H1 (cell line): Measurements from ENCODE around the gene RABEP1. TPM values are rescaled to one million over a fixed set of nuclear protein-coding genes. Genes with fewer than 3 reads are reported as not detected.

Experiments used
- CTCF ChIA-PET: fragments of 300-600 bp; sonication (Branson Sonifier 250); formaldehyde crosslinking; loops from one replicate; lab custom pipeline; 2021; ENCODE audit not compliant: partially characterized antibody; lab: Charles Lee
- POLR2A ChIA-PET: fragments of 300-600 bp; sonication (Branson Sonifier 250); formaldehyde crosslinking; loops from one replicate; lab custom pipeline; 2021; ENCODE audit warnings: inconsistent platforms; ENCODE audit not compliant: partially characterized antibody; lab: Charles Lee
- DNase-seq, 2 experiments: peaks; one replicate each; pipeline versions ENCODE4 v3.0.0 to v3.0.0-alpha.2; 2010 to 2022; ENCODE audit warnings: low spot score in 2 of 2, low read depth in 1 of 2, mixed read lengths in 1 of 2
- FAIRE-seq: peaks from 2 replicates; lab custom pipeline; 2011; peaks lifted over from hg19 to GRCh38; lab: Jason Lieb, UNC
- H2AFZ ChIP-seq: 2 replicates; pipeline ENCODE4 v1.8.1; 2012; ENCODE audit warnings: low read length, inconsistent platforms
- H2AK5ac ChIP-seq: 2 replicates; pipeline ENCODE4 v1.6.1; 2013; ENCODE audit warnings: low read depth, low read length
- H2BK120ac ChIP-seq: replicated peaks from 2 replicates; pipeline ENCODE3; 2013; ENCODE audit warnings: low read depth, low read length, inconsistent platforms
- H2BK12ac ChIP-seq: 2 replicates; pipeline ENCODE4 v1.6.1; 2013; ENCODE audit warnings: low read depth, low read length
- H2BK15ac ChIP-seq: 2 replicates; pipeline ENCODE4 v1.6.1; 2013; ENCODE audit warnings: low read length
- H2BK20ac ChIP-seq: 2 replicates; pipeline ENCODE4 v1.6.1; 2013; ENCODE audit warnings: low read length
- H2BK5ac ChIP-seq: 2 replicates; pipeline ENCODE4 v1.6.1; 2013; ENCODE audit warnings: low read depth, low read length
- H3K14ac ChIP-seq: 2 replicates; pipeline ENCODE4 v1.6.1; 2013; ENCODE audit warnings: inconsistent platforms; ENCODE audit not compliant: insufficient read length
- H3K18ac ChIP-seq: 2 replicates; pipeline ENCODE4 v1.6.1; 2013; ENCODE audit warnings: low read length; ENCODE audit errors: extremely low read depth
- H3K23ac ChIP-seq: 2 replicates; pipeline ENCODE4 v1.6.1; 2013; ENCODE audit warnings: inconsistent platforms; ENCODE audit not compliant: insufficient read length
- H3K23me2 ChIP-seq: 2 replicates; pipeline ENCODE4 v1.6.1; 2013; ENCODE audit warnings: low read depth, low read length
- H3K27ac ChIP-seq: 2 replicates; pipeline ENCODE4 v1.6.1; 2011; ENCODE audit warnings: low read depth, low read length, inconsistent platforms
- H3K27me3 ChIP-seq, 4 experiments: replicated peaks in 1 of 4; 1 replicate in 1 of 4; 2 replicates in 3 of 4; pipeline versions ENCODE4 v1.6.1 to v1.8.1; 2011 to 2013; ENCODE audit warnings: low read length in 3 of 4, mild to moderate bottlenecking in 3 of 4, inconsistent platforms in 2 of 4, mixed read lengths in 2 of 4, moderate library complexity in 1 of 4; ENCODE audit not compliant: control insufficient read depth in 3 of 4, insufficient read depth in 3 of 4; ENCODE audit errors: extremely low read depth in 1 of 4
- H3K36me3 ChIP-seq, 4 experiments: 2 replicates each; pipeline versions ENCODE4 v1.6.1 to v1.8.1; 2011 to 2013; ENCODE audit warnings: mild to moderate bottlenecking in 4 of 4, low read length in 3 of 4, moderate library complexity in 2 of 4, control low read depth in 1 of 4, inconsistent platforms in 1 of 4; ENCODE audit not compliant: insufficient read depth in 4 of 4, control insufficient read depth in 2 of 4
- H3K4ac ChIP-seq: replicated peaks from 2 replicates; pipeline ENCODE3; 2013; ENCODE audit warnings: low read length, low read depth, mixed read lengths, inconsistent platforms; ENCODE audit not compliant: insufficient read length
- H3K4me1 ChIP-seq, 4 experiments: replicated peaks in 1 of 4; 1 replicate in 1 of 4; 2 replicates in 3 of 4; pipeline versions ENCODE4 v1.6.1 to v1.8.1; 2011 to 2013; ENCODE audit warnings: low read length in 3 of 4, inconsistent platforms in 2 of 4, mixed read lengths in 1 of 4; ENCODE audit not compliant: insufficient read depth in 4 of 4, control insufficient read depth in 3 of 4
- H3K4me2 ChIP-seq, 2 experiments: 2 replicates each; pipeline versions ENCODE4 v1.6.1 to v1.8.1; 2011 to 2013; ENCODE audit warnings: low read depth in 2 of 2, low read length in 2 of 2, control low read depth in 1 of 2, inconsistent platforms in 1 of 2, mild to moderate bottlenecking in 1 of 2; ENCODE audit not compliant: insufficient read depth in 1 of 2
- H3K4me3 ChIP-seq, 4 experiments: fragments of 200-600, 300-600 bp in 1 of 4; sonication (generic), shearing (Covaris generic), sonication (Bioruptor Twin) in 1 of 4; 2 replicates each; pipeline versions ENCODE4 v1.5.1 to v1.8.1; 2011 to 2016; ENCODE audit warnings: low read length in 4 of 4, low read depth in 3 of 4, control low read depth in 2 of 4, inconsistent platforms in 2 of 4, mild to moderate bottlenecking in 2 of 4, mixed read lengths in 1 of 4, moderate library complexity in 1 of 4; ENCODE audit not compliant: insufficient read depth in 2 of 4; ENCODE audit errors: extremely low read depth in 1 of 4
- H3K56ac ChIP-seq: replicated peaks from 2 replicates; pipeline ENCODE3; 2013; ENCODE audit warnings: low read depth, mild to moderate bottlenecking, mixed read lengths, low read length, inconsistent platforms; ENCODE audit not compliant: insufficient read length
- H3K79me1 ChIP-seq: 2 replicates; pipeline ENCODE4 v1.6.1; 2013; ENCODE audit warnings: low read depth, low read length, control low read depth
- H3K79me2 ChIP-seq, 2 experiments: 2 replicates each; pipeline versions ENCODE4 v1.6.1 to v1.8.1; 2012 to 2013; ENCODE audit warnings: low read length in 2 of 2, mild to moderate bottlenecking in 2 of 2, inconsistent platforms in 1 of 2; ENCODE audit not compliant: insufficient read depth in 2 of 2, control insufficient read depth in 1 of 2
- H3K9ac ChIP-seq, 4 experiments: replicated peaks in 1 of 4; 1 replicate in 1 of 4; 2 replicates in 3 of 4; pipeline versions ENCODE4 v1.6.1 to v1.8.1; 2011 to 2013; ENCODE audit warnings: low read depth in 3 of 4, low read length in 3 of 4, control low read depth in 2 of 4, mild to moderate bottlenecking in 2 of 4, moderate library complexity in 2 of 4, inconsistent platforms in 1 of 4; ENCODE audit errors: extremely low read depth in 1 of 4
- H3K9me3 ChIP-seq, 2 experiments: 2 replicates each; pipeline versions ENCODE4 v1.6.1 to v1.8.1; 2012 to 2013; ENCODE audit warnings: mild to moderate bottlenecking in 2 of 2, moderate library complexity in 2 of 2, control low read depth in 1 of 2, inconsistent platforms in 1 of 2, low read depth in 1 of 2, low read length in 1 of 2, mixed read lengths in 1 of 2; ENCODE audit not compliant: insufficient read depth in 2 of 2
- H4K20me1 ChIP-seq, 2 experiments: replicated peaks in 1 of 2; 2 replicates each; pipeline versions ENCODE3 to v1.8.1; 2011 to 2013; ENCODE audit warnings: inconsistent platforms in 2 of 2, low read length in 2 of 2, mild to moderate bottlenecking in 1 of 2; ENCODE audit not compliant: insufficient read depth in 2 of 2, control insufficient read depth in 1 of 2
- H4K5ac ChIP-seq: 2 replicates; pipeline ENCODE4 v1.6.1; 2013; ENCODE audit warnings: low read length, low read depth, mixed read lengths, inconsistent platforms; ENCODE audit not compliant: insufficient read length
- H4K8ac ChIP-seq: 2 replicates; pipeline ENCODE4 v1.8.0; 2013; ENCODE audit warnings: mild to moderate bottlenecking, moderate library complexity, low read length, inconsistent platforms; ENCODE audit not compliant: insufficient read depth; ENCODE audit errors: extremely low read depth
- H4K91ac ChIP-seq: replicated peaks from 2 replicates; pipeline ENCODE3; 2013; ENCODE audit warnings: low read length, mixed read lengths, inconsistent platforms; ENCODE audit not compliant: insufficient read length
- ASH2L ChIP-seq: fragments of 200-600, 300-600 bp; sonication (generic); IDR thresholded peaks from one replicate; pipeline ENCODE4 v1.7.1; 2017; ENCODE audit warnings: low read length
- CBX8 ChIP-seq: fragments of 300-800, 300-1000 bp; sonication (generic); IDR thresholded peaks from 2 replicates; pipeline ENCODE4 v1.7.1; 2016; ENCODE audit warnings: low read depth, low read length, borderline replicate concordance
- KDM5A ChIP-seq: fragments of 200-600 bp; IDR thresholded peaks from 2 replicates; pipeline ENCODE4 v1.7.1; 2012; ENCODE audit warnings: mild to moderate bottlenecking, low read length, inconsistent platforms, mixed read lengths
- SP4 ChIP-seq: IDR thresholded peaks from 2 replicates; pipeline ENCODE4 v1.6.1; 2012; ENCODE audit warnings: low read length, inconsistent platforms
- WGBS, 2 experiments: shearing (Covaris generic) in 1 of 2; methylation state at CpG; one replicate each; pipeline versions ENCODE4 v1.1.6 to v1.1.7; 2013 to 2015; ENCODE audit warnings: low lambda C conversion rate in 2 of 2, mixed read lengths in 2 of 2, inconsistent platforms in 1 of 2, low coverage in 1 of 2, missing lambda C conversion rate in 1 of 2; ENCODE audit not compliant: insufficient replicate concordance in 2 of 2, insufficient coverage in 1 of 2, insufficient read length in 1 of 2; ENCODE audit errors: extremely low coverage in 1 of 2, missing lambda C conversion rate in 1 of 2; 5-methylcytosine and 5-hydroxymethylcytosine counted together
- polyA plus RNA-seq, 7 experiments: library from polyadenylated mRNA; depleted of rRNA in 3 of 7; stranded (reverse) in 5 of 7; unstranded in 2 of 7; fragments of >200 nt in 5 of 7; fragments of 200-250 nt in 2 of 7; gene quantifications; 1 replicate in 5 of 7; 2 replicates in 1 of 7; 4 replicates in 1 of 7; pipeline versions ENCODE4 v1.2.1 to v1.2.3, GENCODE V29; 2011 to 2013; ENCODE audit warnings: missing spikeins in 2 of 7, mixed read lengths in 2 of 7
- total RNA-seq: library from RNA; stranded (reverse); fragmentation: NEBNext Ultra II Directional; extraction: Animal tissue kit (Norgen Biotek cat#: 25700); gene quantifications from 2 replicates; pipeline ENCODE4 v1.2.1, GENCODE V29; 2021

Gene RABEP1
- total and polyA plus RNA-seq, 2 of the 8 experiments (the other 6 are each of a cell fraction or from before 2014, with no cell fraction given): 8.5 to 52.3 TPM

DNA sequence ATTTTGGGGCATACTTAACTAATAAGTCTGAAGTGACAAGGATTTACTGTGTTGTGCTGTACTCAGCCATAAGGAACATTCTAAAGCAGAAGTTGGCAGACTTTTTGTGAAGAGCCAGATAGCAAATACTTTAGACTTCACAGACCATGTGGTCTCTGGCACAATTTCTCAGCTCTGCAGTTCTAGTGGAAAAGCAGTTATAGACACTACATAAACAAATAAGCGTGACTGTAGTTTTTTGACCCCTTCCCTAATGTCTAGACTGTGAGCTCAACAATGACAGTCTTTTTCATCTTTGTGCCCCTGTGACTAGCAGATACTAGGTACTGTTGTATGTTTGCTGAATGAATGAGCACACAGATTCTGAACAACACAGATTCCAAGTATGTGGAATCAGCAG lies 142.8 kb downstream of the RABEP1 start:
- Histone ChIP-seq H3K56ac (no peak overlapping the region), H3K14ac (no peak overlapping the region), H4K8ac (no peak overlapping the region), H2AFZ (no peak overlapping the region), H2BK5ac (no peak overlapping the region), H3K27ac (no peak overlapping the region), H2BK12ac (no peak overlapping the region), H3K18ac (no peak overlapping the region), H3K36me3 (peaks cover 30 to 80% (median 70%) of the 10 kb centered on the region in 4 experiments), H3K27me3 (no peaks in the 10 kb centered on the region)
- CTCF ChIA-PET: interaction anchor here (0.7 to 3.4 kb wide), 4 partner anchors 8 to 865 kb away, joined by 3 to 13 read pairs (median 3); partner anchors contain the start of gene C1QBP
- no peak for DNase-seq
- TF ChIP-seq KDM5A: no peak
- no peak for TF ChIP-seq ASH2L
- TF ChIP-seq SP4: no peak
- TF ChIP-seq CBX8: no peak
- TF ChIP-seq, all 59 proteins: peak for 0
- Histone ChIP-seq H3K23me2 (peaks cover 4% of the 10 kb centered on the region), H3K9ac (no peak overlapping the region), H3K9me3 (no peaks in the 10 kb centered on the region), H3K4me3 (no peak overlapping the region), H3K4me1 (peaks cover 0 to 4% (median 2%) of the 10 kb centered on the region in 4 experiments; a peak in 3 of 7 replicates), H4K5ac (no peak overlapping the region), H3K79me2 (peaks cover 12 to 30% of the 10 kb centered on the region in 2 experiments), H3K4me2 (no peak overlapping the region), H2BK15ac (no peak overlapping the region), H2BK20ac (no peak overlapping the region), H2AK5ac (no peak overlapping the region), H3K79me1 (peaks cover 12% of the 10 kb centered on the region; the same call in 1 of the 2 replicates), H3K23ac (no peak overlapping the region), H4K20me1 (peaks cover 2 to 3% of the 10 kb centered on the region in 2 experiments), H3K4ac (no peak overlapping the region), H2BK120ac (no peak overlapping the region), H4K91ac (no peak overlapping the region)
- no peak for FAIRE-seq
- POLR2A ChIA-PET: interaction anchor here (1.0 to 13.1 kb wide), 4 partner anchors 12 to 44 kb away, joined by 3 to 228 read pairs (median 4); partner anchors contain the start of genes C1QBP and DHX33
- 96% methylated on average over 1 of the region's 1 CpG; no CpG with 5 or more reads in 1 of the 2 experiments for WGBS, 2 experiments
